Astrocyte of the spinal cord (primary cell): ENCODE data around the gene CFAP100.

ENCODE experiments used
- DNase-seq: peaks from one replicate; pipeline ENCODE4 v3.0.0; 2011; ENCODE audit warnings: low read depth, low spot score
- H3K4me3 ChIP-seq: 2 replicates; pipeline ENCODE4 v1.5.1; 2011; ENCODE audit warnings: low read depth, mild to moderate bottlenecking, low read length, moderate library complexity
- CTCF ChIP-seq: IDR thresholded peaks from 2 replicates; pipeline ENCODE4 v1.5.1; 2012; ENCODE audit warnings: low read depth, mild to moderate bottlenecking, low read length, inconsistent platforms
- in situ Hi-C: cut with HindIII; loops from 2 replicates; pipeline ENCODE4 v1.10.0; 2017; ENCODE audit warnings: low sequenced_read_pairs

CFAP100 gene

GRCh38 chr3:126408099-126408498 lies 13.4 kb downstream of the CFAP100 start:
- DNase-seq, result no peak
- H3K4me3 ChIP-seq, result no peak overlapping the region
- in situ Hi-C loops, result no loop called here
- TF ChIP-seq CTCF, result no peak

GRCh38 chr3:126412841-126413692 lies 18.4 kb downstream of the CFAP100 start:
- H3K4me3 ChIP-seq, result no peak overlapping the region
- in situ Hi-C loops, result no loop called here
- no peak for DNase-seq
- no peak for TF ChIP-seq CTCF

- DNase-seq, result no peak
- H3K4me3 ChIP-seq, result no peak overlapping the region
- no peak for TF ChIP-seq CTCF
- in situ Hi-C loops, result no loop called here
Observed at GRCh38 chr3:126413693-126414080, 19.0 kb downstream of the CFAP100 start.

GRCh38 chr3:126414406-126414805 lies 19.7 kb downstream of the CFAP100 start:
- no peak for DNase-seq
- no peak for TF ChIP-seq CTCF
- no peak overlapping the region for H3K4me3 ChIP-seq
- in situ Hi-C loops, result no loop called here

GRCh38 chr3:126414961-126415660 lies 20.4 kb downstream of the CFAP100 start:
- DNase-seq, result no peak
- in situ Hi-C loops, result no loop called here
- no peak overlapping the region for H3K4me3 ChIP-seq
- no peak for TF ChIP-seq CTCF

- no peak overlapping the region for H3K4me3 ChIP-seq
- in situ Hi-C loops, result no loop called here
- TF ChIP-seq CTCF, result no peak
- no peak for DNase-seq
Observed at GRCh38 chr3:126415661-126416591, 21.2 kb downstream of the CFAP100 start.
